Panc1 (cell line): Measurements from ENCODE around the gene AGTR1. TPM values are rescaled to one million over a fixed set of nuclear protein-coding genes. Genes with fewer than 3 reads are reported as not detected.
"Not testable (repeated sequence)": the region's sequence is repeated elsewhere in the genome, so short reads cannot be mapped to it uniquely, and the experiment has no call there.

Experiments used
- ATAC-seq: fragments of 200-7000 bp; cut with Tn5 transposase; 2 replicates; pipeline ENCODE4 v1.9.1; 2020; ENCODE audit warnings: mild to moderate bottlenecking, moderate library complexity
- BruUV-seq: library from RNA; stranded (reverse); fragments of 400-500 nt; replicated peaks from 2 replicates; lab custom pipeline; 2021; lab: Mats Ljungman, UMichigan
- CTCF ChIA-PET: fragments of 300-600 bp; sonication (Branson Sonifier 250); formaldehyde crosslinking; loops from one replicate; lab custom pipeline; 2022; ENCODE audit warnings: antibody characterized with exemption; lab: Charles Lee
- POLR2A ChIA-PET: fragments of 300-600 bp; sonication (Branson Sonifier 250); formaldehyde crosslinking; loops from one replicate; lab custom pipeline; 2022; ENCODE audit warnings: antibody characterized with exemption; lab: Charles Lee
- DNase-seq: peaks from one replicate; pipeline ENCODE4 v3.0.0-alpha.2; 2010; ENCODE audit warnings: low read depth, low spot score
- H3K27ac ChIP-seq: 2 replicates; pipeline ENCODE4 v1.5.1; 2011; ENCODE audit warnings: mild to moderate bottlenecking, low read length, inconsistent platforms
- H3K27me3 ChIP-seq: fragments of 200-500 bp; sonication (Bioruptor generic); 2 replicates; pipeline ENCODE4 v1.6.0; 2014; ENCODE audit warnings: low read length, inconsistent platforms; ENCODE audit not compliant: control insufficient read depth, insufficient read depth
- H3K36me3 ChIP-seq: fragments of 200-500 bp; sonication (Bioruptor generic); 2 replicates; pipeline ENCODE4 v1.5.1; 2014; ENCODE audit warnings: inconsistent platforms, mild to moderate bottlenecking, low read length, moderate library complexity; ENCODE audit not compliant: control insufficient read depth, insufficient read depth
- H3K4me1 ChIP-seq: 2 replicates; pipeline ENCODE4 v1.5.1; 2011; ENCODE audit warnings: inconsistent platforms, mild to moderate bottlenecking, low read length, moderate library complexity; ENCODE audit not compliant: control insufficient read depth, insufficient read depth
- H3K4me3 ChIP-seq, 2 experiments: 2 replicates each; pipeline ENCODE4 v1.5.1; 2011 to 2012; ENCODE audit warnings: low read depth in 2 of 2, low read length in 2 of 2, mild to moderate bottlenecking in 2 of 2, inconsistent platforms in 1 of 2, moderate library complexity in 1 of 2
- H3K9me3 ChIP-seq: fragments of 200-500 bp; sonication (Bioruptor generic); 2 replicates; pipeline ENCODE4 v1.5.1; 2014; ENCODE audit warnings: low read depth, mild to moderate bottlenecking, inconsistent platforms, low read length, moderate library complexity; ENCODE audit not compliant: control insufficient read depth, insufficient read depth
- CTCF ChIP-seq: fragments of 450-650 bp; IDR thresholded peaks from 2 replicates; pipeline ENCODE4 v1.5.1; 2017; ENCODE audit warnings: mild to moderate bottlenecking
- POLR2AphosphoS5 ChIP-seq: IDR thresholded peaks from 2 replicates; pipeline ENCODE4 v1.6.1; 2012; ENCODE audit warnings: mild to moderate bottlenecking, low read depth, low read length, moderate library complexity
- REST ChIP-seq, 2 experiments: IDR thresholded peaks; 2 replicates each; pipeline ENCODE4 v1.6.1; 2011 to 2012; ENCODE audit warnings: low read depth in 2 of 2, control low read depth in 1 of 2, low read length in 1 of 2, mild to moderate bottlenecking in 1 of 2, moderate library complexity in 1 of 2; ENCODE audit not compliant: insufficient read depth in 1 of 2
- SIN3A ChIP-seq: IDR thresholded peaks from 2 replicates; pipeline ENCODE4 v1.6.1; 2012; ENCODE audit warnings: low read depth, mild to moderate bottlenecking, low read length, moderate library complexity, borderline replicate concordance; ENCODE audit not compliant: insufficient read depth
- TCF7L2 ChIP-seq: IDR thresholded peaks from 2 replicates; pipeline ENCODE4 v1.6.1; 2011; ENCODE audit warnings: mild to moderate bottlenecking, low read depth, low read length, inconsistent platforms
- in situ Hi-C: cut with HindIII; loops from 2 replicates; pipeline ENCODE4 v1.10.0; 2016; ENCODE audit warnings: low sequenced_read_pairs, low pct_unique_long_range_greater_than_20kb
- intact Hi-C: fragments of 100-400 bp; cut with micrococcal nuclease; formaldehyde crosslinking; loops from one replicate; pipeline ENCODE4 v1.10.0; 2022; ENCODE audit not compliant: unreplicated experiment
- total RNA-seq: library from RNA; stranded (reverse); gene quantifications from one replicate; pipeline ENCODE4 v1.2.1, GENCODE V29; 2021; ENCODE audit not compliant: unreplicated experiment

Gene AGTR1
- total RNA-seq, 1 experiment from 2014 or later: 0.28 TPM

- no peaks in the 10 kb centered on the region for H3K4me1 ChIP-seq
- H3K36me3 ChIP-seq: no peaks in the 10 kb centered on the region
- no peaks in the 10 kb centered on the region for H3K9me3 ChIP-seq
- no peak for ATAC-seq
- ChIA-PET CTCF (no interaction called here), POLR2A (no interaction called here)
- no peak overlapping the region for H3K27ac ChIP-seq
- H3K27me3 ChIP-seq: 0 out of 2 replicates have a peak, but pooled peaks cover 2% of the 10 kb centered on the region
- H3K4me3 ChIP-seq: no peak overlapping the region
- BruUV-seq: no TSS peak
- intact Hi-C loops: no loop called here
- DNase-seq: no peak
- in situ Hi-C loops: no loop called here
- TF ChIP-seq CTCF: no peak
- no peak for TF ChIP-seq REST (IDR thresholded peaks at IDR 0.05; ENCODE audit: insufficient read depth in 1 of 2, low read depth in 2 of 2, low read length in 1 of 2)
- TF ChIP-seq POLR2AphosphoS5: no peak
- no peak for TF ChIP-seq SIN3A
- no peak for TF ChIP-seq TCF7L2
Measured at GRCh38 chr3:148751461-148751860, 53.8 kb downstream of the AGTR1 start.

- DNase-seq, H3K27me3 ChIP-seq, POLR2A ChIA-PET, H3K9me3 ChIP-seq, BruUV-seq, H3K4me1 ChIP-seq, H3K36me3 ChIP-seq, ATAC-seq, in situ Hi-C loops, H3K4me3 ChIP-seq, H3K27ac ChIP-seq, intact Hi-C loops, CTCF ChIA-PET: not testable (repeated sequence)
Measured at GRCh38 chr3:148753385-148753784, 55.7 kb downstream of the AGTR1 start.

- Histone ChIP-seq H3K27ac (no peak overlapping the region), H3K27me3 (peaks cover 10% of the 10 kb centered on the region), H3K4me1 (no peaks in the 10 kb centered on the region), H3K9me3 (no peaks in the 10 kb centered on the region), H3K36me3 (no peaks in the 10 kb centered on the region), H3K4me3 (no peak overlapping the region)
- ATAC-seq (no peak), DNase-seq (no peak)
- ChIA-PET CTCF (no interaction called here), POLR2A (no interaction called here)
- intact Hi-C loops: no loop called here
- TF ChIP-seq CTCF (no peak), REST (IDR thresholded peaks at IDR 0.05; ENCODE audit: insufficient read depth in 1 of 2, low read depth in 2 of 2, low read length in 1 of 2) (no peak), SIN3A (no peak), TCF7L2 (no peak), POLR2AphosphoS5 (no peak)
- no TSS peak for BruUV-seq
- in situ Hi-C loops: no loop called here
Measured at GRCh38 chr3:148755570-148755969, 57.9 kb downstream of the AGTR1 start.
